Measurements from ENCODE around the gene RABEP2.
"Not testable (repeated sequence)": the region's sequence is repeated elsewhere in the genome, so short reads cannot be mapped to it uniquely, and the experiment has no call there.

Gene RABEP2

DNA sequence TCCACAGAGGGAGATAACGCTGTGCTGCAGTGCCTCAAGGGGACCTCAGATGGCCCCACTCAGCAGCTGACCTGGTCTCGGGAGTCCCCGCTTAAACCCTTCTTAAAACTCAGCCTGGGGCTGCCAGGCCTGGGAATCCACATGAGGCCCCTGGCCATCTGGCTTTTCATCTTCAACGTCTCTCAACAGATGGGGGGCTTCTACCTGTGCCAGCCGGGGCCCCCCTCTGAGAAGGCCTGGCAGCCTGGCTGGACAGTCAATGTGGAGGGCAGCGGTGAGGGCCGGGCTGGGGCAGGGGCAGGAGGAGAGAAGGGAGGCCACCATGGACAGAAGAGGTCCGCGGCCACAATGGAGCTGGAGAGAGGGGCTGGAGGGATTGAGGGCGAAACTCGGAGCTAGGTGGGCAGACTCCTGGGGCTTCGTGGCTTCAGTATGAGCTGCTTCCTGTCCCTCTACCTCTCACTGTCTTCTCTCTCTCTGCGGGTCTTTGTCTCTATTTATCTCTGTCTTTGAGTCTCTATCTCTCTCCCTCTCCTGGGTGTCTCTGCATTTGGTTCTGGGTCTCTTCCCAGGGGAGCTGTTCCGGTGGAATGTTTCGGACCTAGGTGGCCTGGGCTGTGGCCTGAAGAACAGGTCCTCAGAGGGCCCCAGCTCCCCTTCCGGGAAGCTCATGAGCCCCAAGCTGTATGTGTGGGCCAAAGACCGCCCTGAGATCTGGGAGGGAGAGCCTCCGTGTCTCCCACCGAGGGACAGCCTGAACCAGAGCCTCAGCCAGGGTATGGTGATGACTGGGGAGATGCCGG lies 7.5 kb upstream of the RABEP2 start:
- no peak for DNase-seq

DNA sequence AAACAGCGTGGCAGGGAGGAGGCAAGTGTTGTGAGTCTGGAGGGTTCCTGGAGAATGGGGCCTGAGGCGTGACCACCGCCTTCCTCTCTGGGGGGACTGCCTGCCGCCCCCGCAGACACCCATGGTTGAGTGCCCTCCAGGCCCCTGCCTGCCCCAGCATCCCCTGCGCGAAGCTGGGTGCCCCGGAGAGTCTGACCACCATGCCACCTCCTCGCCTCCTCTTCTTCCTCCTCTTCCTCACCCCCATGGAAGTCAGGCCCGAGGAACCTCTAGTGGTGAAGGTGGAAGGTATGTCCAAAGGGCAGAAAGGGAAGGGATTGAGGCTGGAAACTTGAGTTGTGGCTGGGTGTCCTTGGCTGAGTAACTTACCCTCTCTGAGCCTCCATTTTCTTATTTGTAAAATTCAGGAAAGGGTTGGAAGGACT lies 6.8 kb upstream of the RABEP2 start, which contains the start of gene CD19:
Gene CD19, plus strand, starts transcription at position 171 of the 425 bp plus-strand sequence. Its CDS starts 30 bp downstream, at position 201.
- no peak for DNase-seq

DNA sequence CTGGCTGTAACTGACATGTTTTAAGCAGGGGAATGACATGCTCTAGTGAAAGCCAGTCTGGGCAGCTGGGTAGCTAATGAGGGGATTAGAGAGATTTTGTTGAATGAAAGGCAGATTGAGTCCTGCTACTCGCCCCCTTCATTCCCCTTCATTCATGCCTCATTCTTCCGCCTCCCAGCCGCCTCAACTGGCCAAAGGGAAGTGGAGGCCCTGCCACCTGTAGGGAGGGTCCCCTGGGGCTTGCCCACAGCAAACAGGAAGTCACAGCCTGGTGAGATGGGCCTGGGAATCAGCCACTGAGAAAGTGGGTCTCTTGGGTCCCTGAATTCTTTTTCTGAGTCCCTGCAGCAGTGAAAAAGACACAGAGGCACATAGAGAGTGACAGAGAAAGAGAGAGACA lies 5.6 kb upstream of the RABEP2 start:
- no peak for DNase-seq

DNA sequence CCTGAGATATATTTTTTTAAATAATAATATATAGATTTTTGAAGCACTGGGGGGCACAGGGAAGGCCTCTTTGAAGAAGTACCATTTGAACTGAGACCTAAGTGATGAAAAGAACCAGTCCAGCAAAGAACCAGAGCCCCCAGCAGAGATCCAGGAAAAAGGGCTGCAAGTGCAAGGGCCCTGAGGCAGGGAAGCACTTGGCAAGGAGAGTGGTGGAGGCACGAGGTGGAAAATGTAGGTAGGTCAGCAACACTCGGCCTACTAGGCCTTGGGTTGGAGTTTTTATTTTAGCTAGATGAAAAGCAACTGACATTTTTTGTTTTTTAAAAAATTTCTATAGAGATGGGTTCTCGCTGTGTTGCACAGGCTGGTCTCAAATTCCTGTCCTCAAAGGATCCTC lies 5.2 kb upstream of the RABEP2 start:
- DNase-seq: no peak

DNA sequence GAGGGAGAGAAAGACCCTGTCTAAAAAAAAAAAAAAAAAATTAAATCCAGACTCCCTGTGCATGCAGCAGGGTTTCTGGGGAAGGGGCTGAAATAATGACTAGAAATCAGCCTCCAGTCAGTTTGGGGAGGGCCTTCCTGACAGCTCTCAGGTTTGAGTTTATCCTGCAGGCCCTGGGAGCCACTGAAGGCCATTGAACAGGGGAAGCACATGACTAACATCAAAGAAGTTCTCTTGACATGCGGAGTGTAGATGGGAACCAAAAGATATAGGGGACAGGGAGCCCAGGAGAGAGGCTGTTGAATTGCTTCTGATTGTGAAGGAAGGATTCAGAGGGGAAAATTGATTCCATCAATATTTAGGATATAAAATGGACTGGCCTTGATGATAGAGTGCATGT lies 2.8 kb upstream of the RABEP2 start:
- DNase-seq: no peak

DNA sequence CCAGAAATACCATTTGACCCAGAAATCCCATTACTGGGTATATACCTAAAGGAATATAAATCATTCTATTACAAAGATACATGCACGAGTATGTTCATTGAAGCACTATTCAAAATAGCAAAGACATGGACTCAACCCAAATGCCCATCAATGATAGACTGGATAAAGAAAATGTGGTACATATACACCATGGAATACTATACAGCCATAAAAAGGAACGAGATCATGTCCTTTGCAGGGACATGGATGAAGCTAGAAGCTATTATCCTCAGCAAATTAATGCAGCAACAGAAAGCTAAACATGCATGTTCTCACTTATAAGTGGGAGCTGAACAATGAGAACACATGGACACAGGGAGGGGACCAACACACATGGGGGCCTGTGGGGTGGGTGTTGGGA lies 1.2 kb upstream of the RABEP2 start:
- DNase-seq: not testable (repeated sequence)

DNA sequence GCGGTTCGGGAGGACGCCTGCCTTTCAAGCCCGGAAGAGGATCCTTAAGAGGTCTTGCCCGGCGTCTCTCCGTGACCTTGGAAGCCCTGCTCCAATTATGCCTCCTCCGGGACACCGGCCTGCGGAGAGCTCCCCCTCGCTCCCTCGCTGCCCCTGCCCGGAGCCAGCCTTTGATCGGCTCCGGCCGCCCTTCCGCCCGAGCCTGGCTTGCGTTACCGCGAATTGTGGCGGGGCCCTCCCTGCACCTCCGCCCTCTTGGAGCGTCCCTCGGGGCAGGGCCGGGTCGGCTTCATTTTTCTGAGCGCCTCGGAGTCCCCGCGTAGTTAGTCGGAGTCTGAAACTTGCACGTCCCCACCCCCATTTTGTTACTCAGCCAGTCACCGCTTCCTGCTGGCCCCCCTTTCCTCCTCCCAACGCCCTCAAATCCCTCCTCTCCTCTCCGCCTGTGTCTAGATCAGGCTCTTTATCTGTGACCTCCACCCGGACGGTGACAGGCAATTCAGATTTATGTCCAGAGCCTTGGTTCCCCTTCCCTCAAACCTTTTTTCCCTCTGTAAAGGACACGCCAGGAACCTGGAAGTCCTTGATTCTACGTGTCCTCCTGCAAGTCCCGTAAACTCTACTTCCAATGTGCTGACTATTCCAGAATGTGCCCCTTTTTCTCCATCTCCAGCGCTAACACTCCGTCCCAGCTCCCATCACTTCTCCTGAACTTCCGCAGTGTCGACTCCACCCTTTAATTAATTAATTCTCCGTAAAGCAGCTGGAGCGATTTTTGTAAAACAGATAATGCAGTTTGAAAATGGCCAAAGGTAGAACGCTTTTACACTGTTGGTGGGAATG lies 569 bp upstream of the RABEP2 start:
- no peak for DNase-seq

DNA sequence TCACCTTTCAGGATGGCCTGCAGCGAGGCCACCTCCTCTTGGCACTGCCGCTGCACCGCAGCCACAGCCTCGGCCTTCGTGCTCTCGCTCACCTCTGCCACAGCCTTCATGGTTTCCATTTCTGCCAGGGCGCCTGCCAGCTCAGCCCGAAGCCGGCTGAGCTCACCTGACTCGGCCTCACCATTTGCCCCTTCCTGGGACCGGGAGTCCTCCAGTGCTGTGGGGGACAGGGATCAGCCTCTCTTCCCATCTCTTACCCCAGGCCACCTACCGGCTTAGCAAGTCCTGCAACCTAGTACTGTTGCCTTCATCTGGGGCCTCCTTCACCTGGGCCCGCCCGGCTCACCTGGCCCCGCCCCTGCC lies 658 bp downstream of the RABEP2 start:
- no peak for DNase-seq

DNA sequence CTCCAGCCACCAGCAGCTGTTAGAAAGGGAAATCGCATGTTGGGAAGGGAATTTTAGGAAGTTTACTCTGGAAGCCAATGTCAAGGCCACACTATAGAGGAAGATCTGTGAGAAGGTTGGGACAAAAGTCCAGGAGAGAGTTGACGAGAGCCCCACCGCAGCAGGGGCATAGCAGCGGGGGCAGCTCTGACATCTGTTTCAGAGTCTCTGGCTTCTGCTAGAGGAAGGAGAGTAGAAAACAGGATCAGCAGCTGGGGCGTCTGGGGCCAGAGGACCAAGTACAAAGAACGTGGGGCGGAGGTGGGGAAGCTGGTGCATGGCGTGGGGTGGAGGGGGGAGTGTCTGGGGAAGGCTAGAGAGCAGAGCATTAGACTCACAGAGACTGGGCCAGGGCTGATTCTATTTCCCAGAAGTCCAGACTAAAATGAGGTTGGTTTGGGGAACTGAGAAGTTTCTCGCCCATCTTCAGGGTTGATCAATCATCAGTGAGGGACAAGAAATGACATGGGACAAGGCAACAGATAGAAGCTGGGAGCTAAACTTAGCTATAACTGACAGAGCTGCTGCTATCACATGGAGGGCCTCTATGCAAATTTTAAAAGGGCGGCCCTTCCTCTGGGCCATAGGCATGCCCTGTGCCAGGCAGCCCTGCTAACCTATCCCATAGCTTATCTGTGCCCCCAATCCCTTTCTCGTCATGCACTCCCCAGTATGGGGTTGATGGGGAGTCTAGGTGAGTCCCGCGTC lies 1.2 kb downstream of the RABEP2 start:
- DNase-seq: no peak

DNA sequence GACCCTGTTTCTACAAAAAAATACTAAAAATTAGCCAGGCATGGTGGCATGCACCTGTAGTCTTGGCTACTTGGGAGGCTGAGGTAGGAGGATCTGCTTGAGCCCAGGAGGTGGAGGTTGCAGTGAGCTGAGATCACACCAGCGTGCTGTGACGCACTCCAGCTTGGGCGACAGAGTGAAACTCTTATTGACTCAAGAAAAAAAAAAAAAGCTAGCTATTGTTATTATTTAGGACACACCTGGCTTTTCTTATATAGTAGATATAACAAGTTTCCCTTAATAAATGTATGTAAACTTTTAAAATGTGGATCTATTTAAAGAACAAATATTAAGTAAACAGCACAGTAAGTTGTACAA lies 1.8 kb downstream of the RABEP2 start:
- DNase-seq: no peak

DNA sequence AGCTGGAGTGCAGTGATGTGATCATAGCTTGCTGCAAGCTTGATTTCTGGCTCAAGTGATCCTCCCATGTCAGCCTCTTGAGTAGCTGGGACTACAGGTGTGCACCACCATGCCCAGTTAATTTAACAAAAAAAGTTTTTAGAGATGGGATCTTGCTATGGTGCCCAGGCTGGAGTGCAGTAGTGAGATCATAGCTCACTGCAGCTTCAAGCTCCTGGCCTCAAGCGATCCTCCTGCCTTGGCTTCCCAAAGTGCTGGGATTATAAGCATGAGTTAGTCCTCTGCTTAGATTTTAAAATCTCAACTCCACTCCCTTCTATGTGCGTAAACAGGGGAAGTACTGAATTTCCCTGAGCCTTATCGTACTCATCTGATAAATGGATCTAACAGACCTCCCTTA lies 6.3 kb downstream of the RABEP2 start:
- DNase-seq: no peak

DNA sequence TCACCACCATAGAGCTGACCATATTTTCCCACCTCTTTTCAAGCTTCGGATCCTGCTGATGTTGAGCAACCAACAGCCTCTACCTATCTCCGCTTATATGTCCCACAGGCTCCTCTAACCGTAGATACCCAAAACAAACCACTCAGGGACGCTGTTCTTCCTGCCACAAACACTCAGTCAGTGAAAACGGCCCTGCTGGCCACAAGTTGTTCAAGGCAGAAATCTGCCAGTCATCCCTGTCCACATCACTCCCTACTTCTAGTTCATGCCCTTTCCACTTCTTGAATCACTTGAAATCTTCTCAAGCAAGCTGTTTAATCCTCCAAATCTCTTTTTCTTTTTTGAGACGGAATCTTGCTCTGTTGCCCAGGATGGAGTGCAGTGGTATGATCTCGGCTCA lies 7.9 kb downstream of the RABEP2 start:
- DNase-seq: no peak

DNA sequence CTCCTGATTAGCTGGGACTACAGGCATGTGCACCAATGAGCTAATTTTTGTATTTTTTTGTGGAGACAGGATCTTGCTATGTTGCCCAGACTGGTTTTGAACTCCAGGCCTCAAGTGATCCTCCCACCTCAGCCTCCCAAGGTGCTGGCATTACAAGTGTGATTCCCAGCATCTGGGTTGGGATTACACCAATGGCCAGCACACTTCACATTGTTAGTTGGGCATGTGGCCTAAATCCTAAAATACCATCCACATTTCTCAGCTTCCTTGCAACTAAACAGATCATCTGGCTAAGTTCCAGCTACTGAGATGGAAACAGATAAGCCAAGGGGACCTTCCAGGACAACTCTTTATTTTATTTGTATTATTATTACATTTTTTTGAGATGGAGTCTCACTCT lies 9.9 kb downstream of the RABEP2 start:
- DNase-seq: no peak

DNA sequence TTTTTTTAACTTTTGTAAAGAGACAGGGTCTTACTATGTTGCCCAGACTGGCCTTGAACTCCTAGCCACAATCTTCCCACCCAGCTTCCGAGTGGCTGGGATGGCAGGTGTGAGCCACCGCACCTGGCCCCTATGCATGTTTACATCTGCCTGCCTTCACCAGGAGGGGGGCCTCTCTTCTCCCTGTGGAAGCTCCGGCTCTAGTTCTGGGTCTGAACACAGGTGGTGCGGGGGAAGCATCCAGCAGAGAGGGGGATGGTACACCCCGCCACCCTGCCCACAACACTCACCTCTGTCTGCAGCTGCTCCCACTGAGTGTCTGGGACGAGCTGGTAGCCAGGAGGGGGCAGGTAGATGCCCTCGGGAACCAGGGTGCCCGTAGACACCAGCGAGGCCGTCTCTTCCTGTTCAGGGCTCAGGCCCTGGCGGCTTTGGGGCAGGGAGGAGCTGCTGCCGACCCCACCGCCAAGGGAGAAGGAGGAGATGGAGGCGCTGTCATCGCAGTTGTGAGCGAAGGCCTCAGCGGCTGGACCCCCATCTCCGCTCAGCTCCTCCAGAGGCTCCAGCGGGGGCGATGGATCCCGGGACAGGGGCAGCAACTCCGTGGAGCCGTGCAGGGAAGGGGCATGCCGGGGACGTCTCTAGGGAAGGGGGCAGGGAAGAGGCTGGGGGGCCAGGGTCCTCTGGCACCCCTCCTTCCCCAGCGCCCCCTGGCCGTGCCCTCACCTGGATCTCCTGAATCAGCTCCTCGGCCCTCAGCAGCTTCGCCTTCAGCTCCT lies 10.9 kb downstream of the RABEP2 start:
- no peak for DNase-seq

DNA sequence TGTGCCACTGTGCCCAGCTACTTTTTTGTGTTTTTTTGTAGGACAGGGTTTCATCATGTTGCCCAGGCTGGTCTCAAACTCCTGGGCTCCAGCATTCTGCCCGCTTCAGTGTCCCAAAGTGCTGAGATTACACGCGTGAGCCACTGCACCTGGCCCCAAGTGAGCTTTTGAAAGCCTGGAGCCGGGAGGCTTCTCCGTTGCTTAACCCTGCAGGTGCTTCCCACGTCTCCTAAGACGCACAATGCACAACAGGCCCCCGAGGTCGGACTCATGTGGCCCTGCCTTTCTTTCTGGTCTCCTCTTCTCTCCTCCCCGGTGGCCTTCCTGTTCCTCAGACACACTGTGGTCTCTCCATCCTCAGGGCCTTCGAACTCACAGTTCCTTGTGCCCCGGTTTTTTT lies 12.5 kb downstream of the RABEP2 start:
- no peak for DNase-seq

DNA sequence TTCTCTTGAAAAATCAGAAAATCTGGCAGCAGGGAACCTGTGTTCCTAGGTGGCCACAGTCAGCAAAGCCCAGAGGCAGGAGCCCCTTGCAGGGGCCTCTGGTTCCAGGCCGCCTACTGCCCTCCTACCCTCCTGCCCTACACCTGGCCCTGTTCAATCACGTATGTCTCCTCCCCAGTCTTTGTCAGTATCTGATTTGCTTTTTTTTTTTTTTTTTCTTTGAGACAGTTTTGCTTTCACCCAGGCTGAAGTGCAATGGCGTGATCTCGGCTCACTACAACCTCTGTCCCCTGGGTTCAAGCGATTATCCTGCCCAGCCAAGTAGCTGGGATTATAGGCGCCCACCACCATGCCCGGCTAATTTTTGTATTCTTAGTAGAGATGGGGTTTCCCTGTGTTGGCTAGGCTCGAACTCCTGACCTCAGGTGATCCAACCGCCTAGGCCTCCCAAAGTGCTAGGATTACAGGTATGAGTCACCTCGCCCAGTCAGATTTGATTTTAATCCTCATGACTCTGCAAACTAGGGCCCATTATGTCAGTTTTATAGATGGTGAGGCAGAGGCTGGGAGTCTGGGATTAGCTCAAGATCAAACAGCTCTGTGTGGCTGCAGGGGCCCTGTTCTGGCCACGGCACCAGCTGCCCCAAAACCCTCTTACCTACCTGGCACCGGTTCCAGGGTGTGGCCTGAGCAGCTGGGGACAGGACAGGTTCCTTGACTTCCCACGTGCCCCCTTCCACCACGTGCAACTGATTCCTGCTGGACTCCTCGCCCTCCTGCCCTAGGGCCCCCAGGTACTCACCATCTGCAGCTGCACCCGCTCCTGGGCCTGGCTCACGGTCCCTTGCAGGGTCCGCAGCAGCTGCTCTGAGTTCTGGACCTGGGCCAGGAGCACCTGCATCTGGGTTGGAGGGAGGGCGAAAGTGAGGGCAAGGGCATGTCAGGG lies 14.7 kb downstream of the RABEP2 start:
- DNase-seq: no peak

DNA sequence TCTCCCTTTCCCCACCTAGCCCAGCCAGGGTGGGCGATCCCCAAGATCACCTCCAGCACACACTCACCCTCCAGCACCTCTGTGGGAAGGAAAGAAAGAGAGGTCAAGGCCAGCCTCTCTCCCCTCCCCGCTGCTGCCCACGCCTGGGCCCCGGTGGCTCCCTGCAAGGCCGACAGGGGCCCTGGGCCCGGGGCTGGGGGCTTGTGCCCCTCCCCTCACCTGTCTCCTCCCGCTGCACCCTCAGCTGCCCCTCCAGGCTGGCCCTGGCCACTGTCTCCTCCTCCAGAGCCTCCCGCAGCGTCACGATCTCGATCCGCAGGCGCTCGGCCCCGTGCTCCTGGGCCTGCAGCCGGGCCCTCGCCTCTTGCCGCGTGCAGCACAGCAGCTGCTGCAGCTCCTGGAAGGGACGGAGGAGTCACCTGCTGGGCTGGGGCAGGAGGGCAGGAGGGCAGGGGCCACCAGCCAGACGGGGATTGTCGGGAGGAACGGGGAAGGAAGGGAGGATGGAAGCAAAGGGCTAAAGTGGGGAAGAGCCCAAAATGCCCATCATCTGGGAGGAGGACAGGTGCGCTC lies 19.2 kb downstream of the RABEP2 start:
- DNase-seq: no peak

DNA sequence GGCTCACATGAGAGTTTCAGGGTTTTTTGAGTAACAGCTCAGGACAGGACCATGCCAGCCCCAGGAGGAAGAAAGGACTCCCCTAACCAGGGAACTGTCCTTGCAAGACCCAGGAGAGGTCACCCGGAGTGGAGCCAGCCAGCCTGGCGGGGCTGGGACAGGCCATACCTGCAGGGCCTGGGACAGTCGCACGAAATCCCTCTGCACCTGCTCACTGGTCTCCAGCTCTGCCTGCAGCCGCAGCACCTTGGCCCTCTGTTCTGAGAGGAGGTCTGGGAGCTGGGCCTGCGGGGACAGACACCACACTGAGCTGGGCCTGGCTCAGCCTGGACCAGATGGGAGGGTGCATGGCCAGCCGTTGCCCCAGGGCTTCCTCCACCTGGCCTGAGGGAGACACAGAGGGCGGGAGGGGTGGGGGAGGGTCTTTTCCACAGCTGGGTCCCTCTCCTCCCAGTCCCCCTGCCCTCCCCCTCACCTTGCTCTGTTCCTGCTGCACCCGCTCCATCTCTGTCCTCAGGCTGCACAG lies 19.7 kb downstream of the RABEP2 start:
- no peak for DNase-seq

DNA sequence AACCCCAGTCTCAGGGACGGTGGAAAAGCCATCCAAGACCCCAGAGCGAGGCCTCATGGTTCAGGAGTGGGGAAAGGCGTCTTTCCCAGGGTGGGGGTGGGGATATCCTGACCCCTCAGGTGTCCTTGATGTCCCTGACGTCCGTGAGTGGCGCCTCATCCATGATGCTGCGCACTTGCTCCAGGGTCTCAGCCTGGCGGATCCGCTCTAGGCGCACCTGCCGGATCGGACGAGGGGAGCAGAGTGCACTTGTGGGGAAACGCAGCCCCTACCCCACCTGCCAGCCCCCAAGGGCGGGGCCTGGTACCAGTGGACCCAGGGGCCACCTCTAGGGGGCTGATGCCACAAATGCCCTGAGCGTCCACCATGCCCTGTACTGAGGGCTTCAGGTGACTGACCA lies 20.2 kb downstream of the RABEP2 start:
- no peak for DNase-seq

DNA sequence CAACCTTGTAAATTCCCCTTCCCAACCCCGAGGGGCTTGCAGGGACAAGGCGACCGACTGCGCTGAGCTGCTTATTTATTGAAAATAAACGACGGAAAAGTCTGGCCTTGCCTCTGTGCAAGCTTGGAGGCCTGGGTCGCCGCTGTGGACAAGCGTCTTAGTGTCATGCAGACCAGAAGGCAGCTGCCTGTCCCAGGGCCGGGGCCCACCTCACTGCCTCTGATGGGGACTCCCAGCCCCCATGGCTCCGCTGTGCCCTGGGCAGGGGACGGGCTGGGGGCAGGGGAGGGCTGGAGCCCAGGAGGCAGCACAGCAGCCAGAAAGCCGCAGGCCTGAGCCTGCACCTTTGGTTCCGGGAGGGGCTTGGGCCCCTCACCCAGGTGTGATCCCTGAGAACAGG lies 20.7 kb downstream of the RABEP2 start:
- DNase-seq: no peak
